Measurements from ENCODE around the gene ING1.
"Not testable (repeated sequence)": the region's sequence is repeated elsewhere in the genome, so short reads cannot be mapped to it uniquely, and the experiment has no call there.

The ING1 gene

DNA sequence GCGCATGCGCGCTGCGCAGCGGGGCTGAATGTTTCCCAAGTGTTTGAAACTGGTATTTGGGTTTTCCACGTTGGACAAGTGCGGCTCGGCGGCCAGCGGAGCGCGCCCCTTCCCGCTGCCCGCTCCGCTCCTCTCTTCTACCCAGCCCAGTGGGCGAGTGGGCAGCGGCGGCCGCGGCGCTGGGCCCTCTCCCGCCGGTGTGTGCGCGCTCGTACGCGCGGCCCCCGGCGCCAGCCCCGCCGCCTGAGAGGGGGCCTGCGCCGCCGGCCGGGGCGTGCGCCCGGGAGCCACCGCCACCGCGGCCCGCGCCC lies at the start of gene ING1:
Gene ING1, plus strand, starts transcription at position 59 of the 311 bp plus-strand sequence. CDS start 450 bp downstream, outside the sequence.
- in situ Hi-C loops (cut with HindIII; ENCODE audit: low sequenced_read_pairs): no loop called here

- in situ Hi-C loops (cut with HindIII; ENCODE audit: low sequenced_read_pairs): no loop called here
Observed at GRCh38 chr13:110664041-110664440, 49.5 kb upstream of the ING1 start.

DNA sequence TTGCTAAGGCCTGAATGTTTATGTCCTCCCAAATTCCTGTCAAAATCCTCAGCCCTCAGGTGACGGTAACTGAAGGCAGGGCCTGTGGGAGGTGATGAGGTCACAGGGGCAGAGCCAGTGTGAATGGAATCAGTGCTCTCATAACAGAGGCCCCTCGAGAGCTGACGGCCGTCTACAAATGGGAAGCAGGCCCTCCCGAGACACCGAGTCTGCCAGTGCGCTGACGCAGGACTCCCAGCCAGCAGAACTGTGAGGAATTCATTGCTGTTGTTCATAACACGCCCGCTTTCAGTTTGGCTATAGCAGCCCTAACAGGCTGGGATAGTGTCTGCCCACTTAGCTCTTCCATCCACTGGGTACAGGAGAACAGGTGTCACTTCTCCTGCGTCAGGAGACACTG lies 48.8 kb upstream of the ING1 start:
- in situ Hi-C loops (cut with HindIII; ENCODE audit: low sequenced_read_pairs): no loop called here

GRCh38 chr13:110665491-110666254 lies 47.8 kb upstream of the ING1 start:
- in situ Hi-C loops (cut with HindIII; ENCODE audit: low sequenced_read_pairs): no loop called here

DNA sequence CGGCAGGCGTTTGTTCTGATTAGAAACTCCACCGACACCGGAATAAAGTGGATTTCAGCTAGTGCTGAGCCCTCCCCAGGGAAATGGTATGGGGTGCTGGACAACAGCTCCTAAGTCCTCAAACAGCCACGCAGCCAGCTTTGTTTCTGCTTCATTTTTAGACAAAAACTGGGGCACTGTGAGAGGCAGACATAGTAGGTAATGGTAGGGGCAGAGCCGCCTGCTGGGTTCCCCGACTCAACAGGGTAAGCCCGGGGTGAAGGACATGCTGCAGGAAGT lies 47.3 kb upstream of the ING1 start:
- in situ Hi-C loops (cut with HindIII; ENCODE audit: low sequenced_read_pairs): no loop called here

DNA sequence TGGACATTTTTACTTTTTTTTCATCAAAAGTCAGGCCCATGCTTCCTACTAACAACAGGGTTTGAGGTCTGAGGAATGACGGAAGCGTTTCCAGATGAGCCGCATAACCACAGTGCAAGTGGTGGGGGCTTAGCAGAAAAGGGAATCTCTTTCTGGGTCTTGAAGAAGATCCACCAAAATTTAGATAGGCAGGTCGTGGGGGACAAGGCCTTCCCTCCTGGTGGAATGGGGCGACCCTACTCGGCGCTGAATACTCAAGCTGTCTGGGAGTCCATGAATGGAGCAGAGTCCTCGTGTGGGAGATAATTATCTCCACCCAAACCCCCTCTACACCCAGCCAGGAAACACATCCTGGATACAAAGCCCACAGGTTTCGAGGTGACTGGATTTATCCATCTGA lies 44.5 kb upstream of the ING1 start:
- in situ Hi-C loops (cut with HindIII; ENCODE audit: low sequenced_read_pairs): no loop called here

DNA sequence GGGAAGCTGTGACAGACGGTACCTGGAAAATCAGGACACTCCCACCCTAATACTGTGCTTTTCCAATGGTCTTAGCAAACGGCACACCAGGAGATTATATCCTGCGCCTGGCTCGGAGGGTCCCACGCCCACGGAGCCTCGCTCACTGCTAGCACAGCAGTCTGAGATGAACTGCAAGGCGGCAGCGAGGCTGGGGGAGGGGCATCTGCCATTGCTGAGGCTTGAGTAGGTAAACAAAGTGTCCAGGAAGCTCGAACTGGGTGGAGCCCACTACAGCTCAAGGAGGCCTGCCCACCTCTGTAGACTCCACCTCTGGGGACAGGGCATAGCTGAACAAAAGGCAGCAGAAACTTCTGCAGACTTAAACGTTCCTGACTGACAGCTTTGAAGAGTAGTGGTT lies 43.7 kb upstream of the ING1 start:
- in situ Hi-C loops (cut with HindIII; ENCODE audit: low sequenced_read_pairs): not testable (repeated sequence)

DNA sequence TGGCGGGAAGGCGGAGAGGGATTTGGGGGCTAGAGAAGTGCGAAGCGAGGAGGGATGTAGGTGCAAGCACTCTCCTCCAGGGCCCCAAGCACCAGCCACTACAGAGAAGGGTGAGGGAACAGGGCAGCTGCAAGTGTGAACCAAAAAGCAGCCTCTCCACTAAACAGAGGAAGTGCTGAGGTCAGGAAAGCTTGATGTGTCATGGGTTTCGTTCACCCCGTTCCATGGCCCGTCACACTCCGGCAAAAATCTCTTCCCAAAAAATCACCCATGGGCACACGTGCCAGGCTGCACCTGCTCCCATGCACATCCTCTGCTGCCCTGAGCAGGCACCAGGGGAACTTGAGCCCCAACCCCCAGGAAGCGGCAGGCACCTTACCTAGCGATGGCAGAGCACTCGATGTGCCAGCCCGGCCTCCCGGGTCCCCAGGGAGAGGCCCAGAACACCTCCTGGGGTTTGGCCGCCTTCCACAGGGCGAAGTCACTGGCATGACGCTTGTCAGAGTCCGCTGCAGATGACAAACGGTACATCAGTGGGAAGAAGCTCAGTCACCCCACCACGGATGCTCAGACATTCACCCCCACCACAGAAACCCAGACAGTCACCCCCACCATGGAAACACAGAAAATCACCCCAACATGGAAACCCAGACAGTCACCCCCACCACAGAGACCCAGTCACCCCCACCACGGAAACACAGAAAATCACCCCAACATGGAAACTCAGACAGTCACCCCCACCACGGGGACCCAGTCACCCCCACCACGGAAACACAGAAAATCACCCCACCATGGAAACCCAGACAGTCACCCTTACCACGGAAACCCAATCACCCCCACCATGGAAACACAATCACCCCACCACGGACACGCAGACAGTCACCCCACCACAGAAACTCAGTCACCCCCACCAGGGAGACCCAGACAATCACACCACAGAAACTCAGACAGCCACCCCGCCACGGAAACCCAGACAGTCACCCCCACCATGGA lies 36.6 kb upstream of the ING1 start:
- in situ Hi-C loops (cut with HindIII; ENCODE audit: low sequenced_read_pairs): no loop called here

DNA sequence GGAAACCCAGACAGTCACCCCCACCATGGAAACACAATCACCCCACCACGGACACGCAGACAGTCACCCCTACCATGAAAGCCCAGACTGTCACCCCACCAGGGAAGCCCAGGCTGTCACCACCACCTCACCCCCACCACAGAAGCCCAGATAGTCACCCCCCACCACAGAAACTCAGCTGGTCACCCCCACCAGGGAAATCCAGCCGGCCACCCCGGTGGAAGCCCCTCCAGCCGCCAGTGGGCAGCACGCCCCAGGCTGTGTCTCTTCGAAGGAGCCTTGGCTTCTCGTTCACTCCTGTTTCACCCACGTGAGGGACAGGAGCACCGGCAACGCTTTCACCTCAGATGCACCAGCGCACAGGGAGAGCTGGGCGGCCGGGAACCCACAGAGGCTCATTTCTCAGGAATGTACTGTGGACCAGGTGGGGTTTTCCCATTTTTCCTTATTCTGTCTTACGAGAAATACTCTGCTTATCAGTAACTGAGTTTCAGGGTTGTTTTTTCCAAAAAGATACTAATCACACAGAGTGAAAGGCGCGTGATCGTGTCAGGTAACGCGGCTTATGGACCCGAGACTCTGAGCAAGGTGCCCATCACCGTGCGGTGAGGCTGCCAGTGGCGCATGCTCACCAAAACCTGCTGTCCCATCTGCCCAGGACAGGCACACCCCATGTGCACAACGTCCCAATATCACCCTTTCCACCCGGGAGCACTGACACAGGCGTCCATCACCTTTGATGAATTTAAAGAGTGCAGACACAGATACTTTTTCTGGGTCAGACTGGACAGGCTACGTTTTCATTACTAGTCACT lies 35.6 kb upstream of the ING1 start:
- in situ Hi-C loops (cut with HindIII; ENCODE audit: low sequenced_read_pairs): no loop called here

- in situ Hi-C loops (cut with HindIII; ENCODE audit: low sequenced_read_pairs): no loop called here
Observed at GRCh38 chr13:110680852-110681251, 32.6 kb upstream of the ING1 start.

- in situ Hi-C loops (cut with HindIII; ENCODE audit: low sequenced_read_pairs): no loop called here
Observed at GRCh38 chr13:110681868-110682550, 31.5 kb upstream of the ING1 start.

GRCh38 chr13:110682746-110683145 lies 30.8 kb upstream of the ING1 start:
- in situ Hi-C loops (cut with HindIII; ENCODE audit: low sequenced_read_pairs): no loop called here

GRCh38 chr13:110683203-110683883 lies 30.2 kb upstream of the ING1 start:
- in situ Hi-C loops (cut with HindIII; ENCODE audit: low sequenced_read_pairs): no loop called here

- in situ Hi-C loops (cut with HindIII; ENCODE audit: low sequenced_read_pairs): no loop called here
Observed at GRCh38 chr13:110683921-110684320, 29.6 kb upstream of the ING1 start.

DNA sequence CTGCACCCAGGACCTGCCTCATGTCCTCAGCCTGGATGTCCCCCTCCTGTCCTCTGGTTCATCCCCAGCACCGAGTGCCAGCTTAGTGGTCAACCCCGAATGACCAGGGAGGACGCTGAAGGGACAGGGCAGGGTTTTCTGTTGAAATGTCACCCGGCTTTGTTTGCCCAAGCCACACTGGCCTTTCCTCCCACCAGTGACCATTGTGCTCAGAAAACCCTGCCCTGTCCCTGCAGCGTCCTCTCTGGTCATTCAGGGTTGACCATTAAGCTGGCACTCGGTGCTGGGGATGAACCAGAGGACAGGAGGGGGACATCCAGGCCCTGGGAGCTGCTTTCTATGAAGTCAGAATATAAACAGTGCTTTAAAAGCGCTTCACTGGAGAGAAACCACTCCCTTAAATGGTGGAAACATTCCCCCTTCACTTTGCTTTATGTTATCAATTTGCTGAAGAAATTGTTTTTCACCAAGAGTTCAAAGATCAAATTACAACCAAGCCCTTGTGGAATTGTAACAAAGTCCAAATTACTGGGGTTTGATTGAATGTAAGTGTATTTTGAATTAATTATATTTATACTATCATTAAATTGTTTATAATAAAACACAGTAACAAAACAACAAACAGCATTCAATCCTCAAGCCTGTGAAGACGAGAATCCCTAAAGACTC lies 29.0 kb upstream of the ING1 start:
- in situ Hi-C loops (cut with HindIII; ENCODE audit: low sequenced_read_pairs): no loop called here

DNA sequence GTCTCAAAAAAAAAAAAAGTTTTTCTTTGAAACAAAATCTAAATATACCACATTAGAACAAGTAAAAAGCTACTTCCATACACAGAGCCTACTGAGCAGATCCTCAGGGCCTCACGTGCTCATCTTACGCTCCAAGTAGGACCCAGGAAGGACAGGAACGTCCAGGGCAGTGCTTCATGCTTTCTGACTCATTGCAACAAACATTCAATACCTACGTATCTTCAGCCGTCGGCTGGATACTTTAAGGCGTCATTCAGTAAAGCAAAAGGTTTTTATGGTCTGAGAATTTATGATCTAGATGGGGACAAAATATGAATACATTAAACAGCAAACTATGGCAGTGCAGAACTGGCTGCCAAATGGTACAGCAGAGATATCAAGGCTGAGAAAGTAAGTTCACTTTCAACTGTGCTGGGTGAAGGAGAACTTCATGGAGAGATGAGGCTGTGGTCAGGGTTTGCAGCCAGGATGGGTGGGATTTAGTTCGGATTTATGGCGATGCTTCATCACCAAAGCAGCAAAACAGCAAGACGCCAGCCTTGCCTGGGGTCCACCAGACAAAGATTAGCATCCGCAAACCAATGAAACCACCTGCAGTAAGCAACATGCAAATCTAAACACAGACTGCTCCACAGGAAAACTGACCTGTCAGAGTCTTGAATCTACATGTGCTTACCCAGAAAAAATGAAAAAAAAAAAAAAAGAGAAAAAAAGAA lies 28.0 kb upstream of the ING1 start:
- in situ Hi-C loops (cut with HindIII; ENCODE audit: low sequenced_read_pairs): no loop called here

DNA sequence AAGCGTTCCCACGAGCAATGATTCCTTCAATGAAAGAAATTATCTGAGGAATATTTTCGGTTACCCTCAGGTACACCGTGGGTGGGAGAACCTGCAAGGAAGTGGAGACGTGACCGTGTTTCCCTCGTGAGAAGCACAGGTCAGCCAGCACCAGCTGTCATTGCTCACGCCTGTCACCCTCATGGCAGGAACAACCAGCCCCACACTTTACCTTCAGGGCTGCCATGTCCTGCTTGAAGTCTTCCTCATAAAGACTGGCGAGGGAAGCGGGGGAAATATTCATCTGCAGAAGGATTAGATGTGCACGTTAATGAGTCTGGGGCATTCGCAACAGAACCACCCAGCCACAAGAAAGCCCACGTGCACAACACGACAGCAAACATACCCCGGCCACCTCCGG lies 25.8 kb upstream of the ING1 start:
- in situ Hi-C loops (cut with HindIII; ENCODE audit: low sequenced_read_pairs): no loop called here

- in situ Hi-C loops (cut with HindIII; ENCODE audit: low sequenced_read_pairs): no loop called here
Observed at GRCh38 chr13:110689041-110689440, 24.5 kb upstream of the ING1 start.

DNA sequence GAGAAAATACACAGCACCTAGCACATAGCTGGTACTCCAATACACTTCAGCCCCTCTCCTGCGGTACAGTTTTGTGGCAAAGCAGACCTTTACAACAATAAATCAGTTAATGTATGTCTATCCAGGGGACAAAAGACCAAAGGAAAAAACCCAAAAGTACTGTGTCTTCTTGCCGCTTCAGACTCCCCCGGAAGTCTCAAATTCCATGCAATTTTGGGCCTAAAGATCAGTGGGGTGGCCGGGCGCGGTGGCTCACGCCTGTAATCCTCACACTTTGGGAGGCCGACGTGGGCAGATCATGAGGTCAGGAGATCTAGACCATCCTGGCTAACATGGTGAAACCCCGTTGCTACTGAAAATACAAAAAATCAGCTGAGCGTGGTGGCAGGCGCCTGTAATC lies 23.8 kb upstream of the ING1 start:
- in situ Hi-C loops (cut with HindIII; ENCODE audit: low sequenced_read_pairs): no loop called here
